Heart right ventricle (tissue), 16 donors: ENCODE results near the gene SIX1. TPM values are rescaled to one million over a fixed set of nuclear protein-coding genes. Genes with fewer than 3 reads are reported as not detected.

ENCODE experiments used
- ATAC-seq, 8 donors: fragments of 200-7000 bp; cut with Tn5 transposase; one replicate each; pipeline ENCODE4 v1.9.1; 2020; ENCODE audit warnings: mild to moderate bottlenecking in 8 of 8, moderate library complexity in 8 of 8, moderate number of reproducible peaks in 1 of 8
- DNase-seq, 2 donors: peaks; one replicate each; pipeline ENCODE4 v3.0.0-alpha.2; 2020
- H3K27ac ChIP-seq, 10 donors: fragments of 200-600 bp; sonication (generic) in 2 of 10; one replicate each; pipeline versions ENCODE4 v1.5.0 to v1.8.0; 2020 to 2022; ENCODE audit warnings: mild to moderate bottlenecking in 3 of 10
- H3K27me3 ChIP-seq, 7 donors: fragments of 200-600 bp; one replicate each; pipeline ENCODE4 v1.8.0; 2021 to 2022; ENCODE audit warnings: mild to moderate bottlenecking in 2 of 7
- H3K36me3 ChIP-seq, 9 donors: fragments of 200-600 bp; sonication (generic) in 1 of 9; one replicate each; pipeline versions ENCODE4 v1.5.0 to v1.8.0; 2020 to 2022; ENCODE audit warnings: mild to moderate bottlenecking in 2 of 9
- H3K4me1 ChIP-seq, 9 donors: fragments of 200-600 bp; sonication (generic) in 1 of 9; one replicate each; pipeline versions ENCODE4 v1.5.0 to v1.8.0; 2020 to 2022; ENCODE audit warnings: mild to moderate bottlenecking in 4 of 9
- H3K4me3 ChIP-seq, 10 donors: fragments of 200-600 bp; sonication (generic) in 2 of 10; one replicate each; pipeline versions ENCODE4 v1.5.0 to v1.8.0; 2020 to 2022; ENCODE audit warnings: mild to moderate bottlenecking in 7 of 10, moderate library complexity in 2 of 10
- H3K9me3 ChIP-seq, 11 donors: fragments of 200-600 bp in 10 of 11; sonication (generic) in 2 of 11; one replicate each; pipeline versions ENCODE4 v1.5.0 to v1.8.0; 2013 to 2022; ENCODE audit warnings: mild to moderate bottlenecking in 2 of 11, control low read depth in 1 of 11, moderate library complexity in 1 of 11
- WGBS, 2 donors: extraction: QIAGEN DNeasy Blood & Tissue Kit; methylation state at CpG; one replicate each; pipeline ENCODE4 v1.1.7; 2013; ENCODE audit warnings: inconsistent platforms in 1 of 2; 5-methylcytosine and 5-hydroxymethylcytosine counted together
- intact Hi-C, 10 donors: fragments of 100-400 bp; cut with DNase I; formaldehyde crosslinking; loops; one replicate each; pipeline versions ENCODE4 v1.11.1 to v1.14.2; 2022
- polyA plus RNA-seq, 2 donors: library from polyadenylated mRNA; stranded (reverse); fragments of 200-250 nt; gene quantifications; one replicate each; pipeline ENCODE4 v1.2.3, GENCODE V29; 2013
- total RNA-seq, 10 donors: library from RNA; stranded (reverse); fragmentation: NEBNext Ultra II Directional in 3 of 10; extraction: Animal tissue kit (Norgen Biotek cat#: 25700) in 3 of 10; gene quantifications; one replicate each; pipeline versions ENCODE4 v1.2.1 to v1.2.4, GENCODE V29; 2021 to 2023
- TF ChIP-seq, protein P1 (sequence below), 9 donors: fragments of 200-600 bp; sonication (generic) in 2 of 9; IDR thresholded peaks; one replicate each; pipeline versions ENCODE4 v1.5.0 to v1.8.0; 2021 to 2022; ENCODE audit warnings: antibody characterized with exemption in 9 of 9, mild to moderate bottlenecking in 5 of 9, moderate library complexity in 1 of 9
- donor health status: Arrhythmogenic right ventricular cardiomyopathy.
- donor health status: ischemic (EF 13 %, LVEDD 7.1; RV severe dilation, severe dysfunction).
- donor health status: healthy with polysubstance abuse.
- donor health status: DM: no; HTN: yes; CAD: no.
- donor health status: DM: no; HTN: no; CAD: no.
- donor health status: ischemic (EF 25% LVEDD 6.9; RV normal size, moderate dysfunction).
- donor health status: ischemic (EF 25% LVEDD 5.7; RV mildly dilated, moderate dysfunction).
- donor health status: healthy.
- donor health status: DM: yes; HTN: yes; CAD: no.
- donor health status: Ischemic cardiomyopathy.
- donor health status: ischemic (EF 35%, LVEDD 5.7; RV mildly dilated, moderate dysfunction).
- donor health status: nonischemic (EF 11% LVEDD 7.7; RV severe dilation, severe dysfunction).
- donor health status: DM: yes; HTN: yes; CAD: no.
- donor health status: PGD.
- donor health status: ischemic (EF 29% LVEDD 5.4; RV normal size, mild dysfunction).
- donor health status: nonischemic (EF 23%, LVEDD 6.1; RV moderate dilation, normal function).

The SIX1 gene
- total and polyA plus RNA-seq, 12 donors = 0.04 to 0.33 TPM; not detected in 10

DNA sequence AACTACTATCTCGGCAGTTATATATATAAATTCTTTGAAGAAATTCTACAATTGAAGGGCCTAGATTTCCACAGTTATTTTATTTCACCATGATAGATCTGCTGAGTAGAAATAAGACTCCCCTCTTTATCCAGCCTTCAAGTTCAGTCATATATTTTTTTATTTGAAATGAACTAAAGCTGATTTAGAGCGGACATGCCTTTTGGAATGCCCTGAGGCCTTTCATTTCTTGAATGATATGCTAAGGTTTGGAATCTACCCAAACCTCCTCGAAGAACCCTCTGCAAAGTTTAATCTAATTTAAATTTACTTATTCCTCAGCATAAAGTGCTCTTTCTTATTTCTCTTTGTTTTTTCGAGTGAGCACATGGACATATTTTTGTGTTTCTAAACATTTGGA is 15.1 kb downstream of the SIX1 start:
- Histone ChIP-seq H3K27me3 (peaks cover 0 to 93% (median 54%) of the 10 kb centered on the region in 7 donors), H3K27ac (no peak overlapping the region), H3K36me3 (no peaks in the 10 kb centered on the region), H3K4me3 (no peak overlapping the region), H3K9me3 (no peaks in the 10 kb centered on the region), H3K4me1 (peaks cover 0 to 15% (median 12%) of the 10 kb centered on the region in 9 donors)
- 83% methylated on average over 4 of the region's 4 CpGs for whole genome bisulfite sequencing, 2 donors
- ATAC-seq = no peak
- intact Hi-C loops = no loop called here
- DNase-seq = no peak
- TF ChIP-seq, protein P1, sequence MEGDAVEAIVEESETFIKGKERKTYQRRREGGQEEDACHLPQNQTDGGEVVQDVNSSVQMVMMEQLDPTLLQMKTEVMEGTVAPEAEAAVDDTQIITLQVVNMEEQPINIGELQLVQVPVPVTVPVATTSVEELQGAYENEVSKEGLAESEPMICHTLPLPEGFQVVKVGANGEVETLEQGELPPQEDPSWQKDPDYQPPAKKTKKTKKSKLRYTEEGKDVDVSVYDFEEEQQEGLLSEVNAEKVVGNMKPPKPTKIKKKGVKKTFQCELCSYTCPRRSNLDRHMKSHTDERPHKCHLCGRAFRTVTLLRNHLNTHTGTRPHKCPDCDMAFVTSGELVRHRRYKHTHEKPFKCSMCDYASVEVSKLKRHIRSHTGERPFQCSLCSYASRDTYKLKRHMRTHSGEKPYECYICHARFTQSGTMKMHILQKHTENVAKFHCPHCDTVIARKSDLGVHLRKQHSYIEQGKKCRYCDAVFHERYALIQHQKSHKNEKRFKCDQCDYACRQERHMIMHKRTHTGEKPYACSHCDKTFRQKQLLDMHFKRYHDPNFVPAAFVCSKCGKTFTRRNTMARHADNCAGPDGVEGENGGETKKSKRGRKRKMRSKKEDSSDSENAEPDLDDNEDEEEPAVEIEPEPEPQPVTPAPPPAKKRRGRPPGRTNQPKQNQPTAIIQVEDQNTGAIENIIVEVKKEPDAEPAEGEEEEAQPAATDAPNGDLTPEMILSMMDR (IDR thresholded peaks at IDR 0.05) = no peak

DNA sequence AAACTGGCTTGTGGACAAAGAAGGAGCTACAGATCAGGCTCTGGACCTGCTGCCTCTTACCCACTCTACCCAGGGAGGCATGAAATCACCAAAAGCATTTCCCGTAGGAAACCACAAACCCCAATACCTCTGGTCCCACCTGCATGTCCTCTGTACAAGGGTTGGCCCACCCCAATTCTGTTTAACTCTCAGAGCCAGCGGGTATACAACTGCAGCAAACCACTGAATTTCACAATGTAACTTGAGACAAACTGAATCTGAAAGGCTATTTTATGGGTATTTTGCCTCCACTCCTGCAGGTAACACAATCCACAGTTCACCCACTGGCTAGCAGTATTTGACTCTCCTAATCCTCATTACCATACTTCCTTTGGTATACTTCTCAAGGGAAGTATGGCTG is 16.5 kb downstream of the SIX1 start:
- peaks cover 0 to 8% (median 6%) of the 10 kb centered on the region in 9 donors for H3K4me1 ChIP-seq
- H3K27ac ChIP-seq = no peak overlapping the region
- TF ChIP-seq, protein P1 (IDR thresholded peaks at IDR 0.05) = no peak
- ATAC-seq (no peak), DNase-seq (no peak)
- intact Hi-C loops = no loop called here
- H3K4me3 ChIP-seq = no peak overlapping the region
- WGBS, 2 donors = 56 to 63% methylated on average over 2 of the region's 2 CpGs
- no peaks in the 10 kb centered on the region for H3K9me3 ChIP-seq
- H3K27me3 ChIP-seq = peaks cover 0 to 86% (median 43%) of the 10 kb centered on the region in 7 donors
- H3K36me3 ChIP-seq = no peaks in the 10 kb centered on the region

DNA sequence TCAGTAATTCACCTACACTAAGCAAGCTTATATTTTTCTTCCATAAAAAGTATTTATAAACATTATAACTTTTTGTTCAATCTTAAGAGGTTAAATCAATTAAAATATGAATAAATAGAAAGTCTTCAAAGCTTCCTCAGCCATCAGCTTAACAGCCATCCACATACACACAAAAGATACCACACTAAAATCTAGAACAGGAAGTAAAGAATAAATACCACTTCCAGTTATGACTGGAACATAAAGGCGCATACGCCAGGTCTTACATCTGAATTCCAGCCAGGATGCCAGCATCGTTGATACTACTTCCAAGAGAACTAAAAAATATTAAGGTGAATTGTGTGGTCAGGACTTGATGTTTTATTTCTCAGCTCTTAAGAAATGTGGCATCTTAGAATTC is 17.0 kb downstream of the SIX1 start:
- H3K4me1 ChIP-seq = peaks cover 0 to 3% (median under 1%) of the 10 kb centered on the region in 9 donors
- no peaks in the 10 kb centered on the region for H3K36me3 ChIP-seq
- peaks cover 0 to 82% (median 38%) of the 10 kb centered on the region in 7 donors for H3K27me3 ChIP-seq
- no peak for DNase-seq
- no peak overlapping the region for H3K4me3 ChIP-seq
- WGBS, 2 donors = 58 to 65% methylated on average over 3 of the region's 3 CpGs
- intact Hi-C loops = no loop called here
- no peaks in the 10 kb centered on the region for H3K9me3 ChIP-seq
- no peak for ATAC-seq
- no peak overlapping the region for H3K27ac ChIP-seq
- TF ChIP-seq, protein P1 (IDR thresholded peaks at IDR 0.05) = no peak

DNA sequence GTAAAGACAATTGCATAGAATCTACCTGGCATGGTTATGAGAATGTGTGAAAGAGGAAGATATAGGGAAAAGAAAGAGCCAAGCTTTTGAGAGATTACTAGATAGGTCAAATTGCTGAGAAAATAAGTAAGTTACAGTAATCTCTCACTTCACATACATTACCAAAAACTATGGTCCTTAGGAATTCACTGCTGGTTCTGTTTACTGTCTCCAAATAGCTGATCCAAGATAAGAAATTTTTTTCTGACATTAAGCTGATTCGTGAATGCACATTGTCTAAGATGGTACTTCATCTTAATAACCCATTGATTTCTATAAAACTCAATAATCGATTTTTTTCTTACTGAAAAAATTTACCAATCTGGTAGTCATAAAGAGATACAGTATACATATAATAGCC is 17.4 kb downstream of the SIX1 start:
- Histone ChIP-seq H3K4me1 (no peaks in the 10 kb centered on the region), H3K9me3 (no peaks in the 10 kb centered on the region), H3K27ac (no peak overlapping the region), H3K36me3 (no peaks in the 10 kb centered on the region), H3K4me3 (no peak overlapping the region), H3K27me3 (peaks cover 0 to 82% (median 34%) of the 10 kb centered on the region in 7 donors)
- DNase-seq = no peak
- ATAC-seq = no peak
- intact Hi-C loops = no loop called here
- TF ChIP-seq, protein P1 (IDR thresholded peaks at IDR 0.05) = no peak
- 69 to 82% methylated on average over 2 of the region's 2 CpGs for WGBS, 2 donors
